Measurements from ENCODE around the gene SCNN1G.

SCNN1G gene

DNA sequence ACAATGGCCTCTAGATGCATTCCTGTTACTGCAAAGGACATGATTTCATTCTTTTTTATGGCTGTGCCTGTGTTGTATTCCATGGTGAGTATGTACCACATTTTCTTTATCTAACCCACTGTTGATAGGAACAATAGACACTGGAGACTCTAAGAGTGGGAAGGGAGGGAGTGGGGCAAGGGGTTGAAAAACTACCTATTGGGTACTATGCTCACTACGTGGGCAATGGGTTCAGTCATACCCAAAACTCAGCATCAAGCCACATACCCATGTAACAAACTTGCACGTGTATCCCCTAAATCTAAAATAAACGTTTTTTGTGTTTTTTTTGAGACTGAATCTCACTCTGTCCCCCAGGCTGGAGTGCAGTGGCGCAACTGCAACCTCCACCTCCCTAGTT lies 72.5 kb downstream of the SCNN1G start:
- no peak for DNase-seq (ENCODE audit: low spot score)

GRCh38 chr16:23256440-23256839 lies 73.9 kb downstream of the SCNN1G start:
- DNase-seq (ENCODE audit: low spot score): no peak

DNA sequence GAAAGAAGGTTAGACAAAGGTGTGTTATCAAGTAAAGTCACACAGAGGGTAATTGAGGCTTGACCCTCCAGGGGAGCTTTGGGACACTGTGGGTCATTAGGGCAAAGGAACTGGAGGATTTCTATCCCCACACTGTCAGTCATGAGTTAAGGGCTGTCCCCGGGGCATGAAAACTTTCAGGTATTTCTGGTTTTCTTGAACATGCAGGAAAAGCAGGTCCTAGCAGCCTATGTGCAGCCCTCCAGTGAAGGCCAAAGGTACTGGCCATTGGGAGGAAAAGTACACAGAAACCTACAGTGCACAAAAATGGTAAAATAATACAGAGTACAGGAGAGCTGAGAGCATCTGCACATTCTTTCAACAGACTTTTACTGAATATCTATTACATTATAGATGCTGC lies 75.1 kb downstream of the SCNN1G start:
- no peak for DNase-seq (ENCODE audit: low spot score)

DNA sequence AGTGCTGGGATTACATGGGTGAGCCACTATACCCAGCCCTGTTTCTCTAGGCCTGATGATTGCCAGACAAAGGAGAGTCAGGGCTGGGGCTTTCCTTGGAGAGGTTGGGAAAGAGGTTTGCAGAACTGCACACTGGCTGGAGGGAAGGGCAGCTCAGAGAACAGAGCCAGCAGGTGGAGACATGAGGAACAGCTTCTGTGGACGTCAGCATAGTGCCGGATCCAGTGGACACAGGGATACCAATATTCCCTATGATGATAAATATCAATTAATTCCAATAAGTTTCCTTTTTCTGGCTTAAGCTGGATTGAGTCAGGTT lies 76.3 kb downstream of the SCNN1G start:
- no peak for DNase-seq (ENCODE audit: low spot score)
